HEK293T (cell line): ENCODE data around the gene FBXL17.

Experiments used
- CTCF ChIA-PET: fragments of 350-600 bp; formaldehyde crosslinking; extraction: SDS; loops from one replicate; lab custom pipeline; 2021; ENCODE audit warnings: antibody characterized with exemption, inconsistent platforms; lab: Yijun Ruan, JAX
- POLR2A ChIA-PET: fragments of 350-600 bp; formaldehyde crosslinking; extraction: SDS; loops from one replicate; lab custom pipeline; 2020; ENCODE audit warnings: antibody characterized with exemption, inconsistent platforms; lab: Yijun Ruan, JAX
- DNase-seq: peaks from one replicate; pipeline ENCODE4 v3.0.0; 2012; ENCODE audit warnings: mixed read lengths; ENCODE audit errors: extremely low spot score
- ARNT ChIP-seq: fragments of 450-650 bp; IDR thresholded peaks from 2 replicates; pipeline ENCODE4 v1.6.1; 2017; ENCODE audit warnings: mild to moderate bottlenecking
- BHLHE40 ChIP-seq: fragments of 450-650 bp; IDR thresholded peaks from 2 replicates; pipeline ENCODE4 v1.6.1; 2016; ENCODE audit warnings: mild to moderate bottlenecking, moderate library complexity, borderline replicate concordance
- CTBP1 ChIP-seq: fragments of 450-650 bp; IDR thresholded peaks from 2 replicates; pipeline ENCODE4 v1.6.1; 2016; ENCODE audit warnings: borderline replicate concordance
- ELF4 ChIP-seq: fragments of 450-650 bp; IDR thresholded peaks from 2 replicates; pipeline ENCODE4 v1.6.1; 2017; ENCODE audit warnings: antibody characterized with exemption
- FOXA1 ChIP-seq: fragments of 450-650 bp; IDR thresholded peaks from 2 replicates; pipeline ENCODE4 v1.6.1; 2016; ENCODE audit warnings: mild to moderate bottlenecking
- FOXK2 ChIP-seq: fragments of 450-650 bp; IDR thresholded peaks from 2 replicates; pipeline ENCODE4 v1.6.1; 2016; ENCODE audit warnings: mild to moderate bottlenecking
- FOXM1 ChIP-seq: fragments of 450-650 bp; IDR thresholded peaks from 2 replicates; pipeline ENCODE4 v1.6.1; 2017; ENCODE audit warnings: mild to moderate bottlenecking, borderline replicate concordance
- HDGF ChIP-seq: fragments of 450-650 bp; IDR thresholded peaks from 2 replicates; pipeline ENCODE4 v1.6.1; 2017; ENCODE audit warnings: antibody characterized with exemption, borderline replicate concordance
- L3MBTL2 ChIP-seq: fragments of 450-650 bp; conservative IDR thresholded peaks from 2 replicates; pipeline ENCODE4 v1.6.1; 2016; ENCODE audit warnings: mild to moderate bottlenecking
- LEF1 ChIP-seq: fragments of 450-650 bp; IDR thresholded peaks from 2 replicates; pipeline ENCODE4 v1.6.1; 2017; ENCODE audit warnings: mild to moderate bottlenecking, borderline replicate concordance
- NFRKB ChIP-seq: fragments of 450-650 bp; IDR thresholded peaks from 2 replicates; pipeline ENCODE4 v1.6.1; 2016; ENCODE audit warnings: mild to moderate bottlenecking, moderate library complexity
- SP1 ChIP-seq: fragments of 450-650 bp; IDR thresholded peaks from 2 replicates; pipeline ENCODE4 v1.6.1; 2017
- SUZ12 ChIP-seq: fragments of 450-650 bp; IDR thresholded peaks from 2 replicates; pipeline ENCODE4 v1.6.1; 2016; ENCODE audit warnings: mild to moderate bottlenecking
- TARDBP ChIP-seq: fragments of 450-650 bp; IDR thresholded peaks from 2 replicates; pipeline ENCODE4 v1.6.1; 2016
- ZNF384 ChIP-seq: fragments of 450-650 bp; IDR thresholded peaks from 2 replicates; pipeline ENCODE4 v1.6.1; 2016
- TF ChIP-seq, protein P1 (sequence below): fragments of 450-650 bp; IDR thresholded peaks from 2 replicates; pipeline ENCODE4 v1.6.1; 2016

The FBXL17 gene

GRCh38 chr5:108001222-108001621, 380.7 kb downstream of the FBXL17 start:
- TF ChIP-seq SP1 = no peak
- no peak for TF ChIP-seq SUZ12
- ChIA-PET POLR2A (no interaction called here), CTCF (no interaction called here)
- no peak for DNase-seq

DNA sequence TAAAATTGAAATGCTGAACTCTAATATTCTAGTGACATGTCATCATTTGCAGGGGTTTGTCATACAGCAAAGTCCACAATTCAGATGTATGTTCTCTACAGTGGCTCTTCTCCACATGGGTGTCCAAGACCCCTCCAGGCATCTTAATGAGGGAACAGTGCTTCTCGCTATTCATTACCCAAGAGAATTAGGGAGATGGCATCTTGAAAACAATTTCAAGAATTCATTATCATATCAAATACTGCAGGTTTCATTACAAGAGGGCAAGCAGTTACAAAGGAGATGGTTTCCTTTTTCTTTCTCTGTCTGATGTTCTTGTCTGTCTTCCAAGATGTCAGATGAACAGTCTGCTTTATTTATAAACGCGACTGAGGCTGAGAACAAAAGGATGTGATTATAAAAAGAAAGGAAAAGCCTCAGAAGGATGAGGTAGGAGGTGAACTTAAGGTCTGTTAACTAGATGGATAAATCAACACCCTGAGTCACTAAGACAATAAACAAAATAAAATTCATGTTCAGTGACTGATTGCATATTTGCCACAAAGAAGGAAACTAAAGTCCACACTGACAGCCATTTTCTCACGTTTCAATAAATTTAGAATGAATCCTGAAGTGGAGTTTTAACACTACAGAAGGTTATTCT, 384.4 kb downstream of the FBXL17 start:
- CTCF ChIA-PET = no interaction called here
- POLR2A ChIA-PET = no interaction called here
- TF ChIP-seq NFRKB = no peak
- no peak for TF ChIP-seq CTBP1
- no peak for TF ChIP-seq ARNT
- TF ChIP-seq SUZ12 = no peak
- no peak for TF ChIP-seq FOXK2
- TF ChIP-seq ZNF384 = no peak
- TF ChIP-seq FOXA1 = no peak
- TF ChIP-seq L3MBTL2 = no peak
- no peak for TF ChIP-seq TARDBP
- TF ChIP-seq ELF4 = no peak
- no peak for TF ChIP-seq FOXM1
- TF ChIP-seq, protein P1, sequence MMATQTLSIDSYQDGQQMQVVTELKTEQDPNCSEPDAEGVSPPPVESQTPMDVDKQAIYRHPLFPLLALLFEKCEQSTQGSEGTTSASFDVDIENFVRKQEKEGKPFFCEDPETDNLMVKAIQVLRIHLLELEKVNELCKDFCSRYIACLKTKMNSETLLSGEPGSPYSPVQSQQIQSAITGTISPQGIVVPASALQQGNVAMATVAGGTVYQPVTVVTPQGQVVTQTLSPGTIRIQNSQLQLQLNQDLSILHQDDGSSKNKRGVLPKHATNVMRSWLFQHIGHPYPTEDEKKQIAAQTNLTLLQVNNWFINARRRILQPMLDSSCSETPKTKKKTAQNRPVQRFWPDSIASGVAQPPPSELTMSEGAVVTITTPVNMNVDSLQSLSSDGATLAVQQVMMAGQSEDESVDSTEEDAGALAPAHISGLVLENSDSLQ = no peak
- TF ChIP-seq LEF1 = no peak
- TF ChIP-seq HDGF = no peak
- TF ChIP-seq SP1 = no peak
- TF ChIP-seq BHLHE40 = no peak
- no peak for DNase-seq

- ChIA-PET CTCF (no interaction called here), POLR2A (no interaction called here)
- DNase-seq = no peak
- TF ChIP-seq FOXM1 (no peak), BHLHE40 (no peak), FOXK2 (no peak), CTBP1 (no peak), HDGF (no peak)
Observed at GRCh38 chr5:107993341-107993740, 388.6 kb downstream of the FBXL17 start.

- TF ChIP-seq TARDBP (no peak), BHLHE40 (no peak), ARNT (no peak), FOXA1 (no peak), CTBP1 (no peak), SUZ12 (no peak), LEF1 (no peak), NFRKB (no peak)
- TF ChIP-seq, protein P1 = no peak
- CTCF ChIA-PET = no interaction called here
- DNase-seq = no peak
- POLR2A ChIA-PET = no interaction called here
Observed at GRCh38 chr5:107990881-107991810, 390.8 kb downstream of the FBXL17 start.

- ChIA-PET POLR2A (no interaction called here), CTCF (no interaction called here)
- DNase-seq = no peak
- TF ChIP-seq ZNF384 (no peak), FOXK2 (no peak), ARNT (no peak)
Observed at GRCh38 chr5:107985144-107985543, 396.8 kb downstream of the FBXL17 start.

DNA sequence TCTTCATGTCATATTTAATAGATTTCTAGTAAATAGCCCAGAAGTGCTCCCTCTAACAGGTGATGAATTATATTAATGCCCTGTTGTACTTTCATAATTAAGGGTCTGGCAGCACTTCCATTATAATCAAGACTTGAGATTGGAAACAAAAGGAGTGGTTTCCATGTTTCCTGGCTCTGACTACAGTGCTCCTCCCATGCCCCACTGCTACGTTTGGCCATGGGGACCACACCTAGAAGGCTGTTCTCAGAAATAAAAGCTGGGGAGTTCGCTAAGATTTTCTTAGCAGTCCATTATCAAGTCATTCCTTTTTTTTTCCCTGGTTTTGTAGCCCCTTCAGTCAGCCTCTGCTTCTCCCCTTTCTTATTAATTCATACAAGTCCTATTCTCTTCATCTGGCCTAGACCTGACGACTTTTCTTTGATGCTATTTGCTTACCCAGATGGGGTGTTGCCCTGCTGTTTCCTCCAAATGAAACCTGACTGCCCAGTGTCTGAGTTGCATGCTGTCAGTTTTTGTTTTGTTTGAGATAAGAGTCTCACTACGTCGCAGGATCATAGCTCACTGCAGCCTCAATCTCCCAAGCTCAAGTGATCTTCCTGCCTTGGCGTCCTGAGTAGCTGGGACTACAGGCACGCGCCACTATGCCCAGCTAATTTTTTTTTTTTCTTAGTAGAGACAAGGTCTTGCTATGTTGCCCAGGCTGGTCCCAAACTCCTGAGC, 399.0 kb downstream of the FBXL17 start:
- CTCF ChIA-PET = no interaction called here
- no peak for DNase-seq
- POLR2A ChIA-PET = no interaction called here

More for the DNA sequence above, 399.0 kb downstream of the FBXL17 start:
- TF ChIP-seq CTBP1 (no peak), BHLHE40 (no peak), ARNT (no peak), HDGF (no peak), LEF1 (no peak), FOXA1 (no peak), NFRKB (no peak), L3MBTL2 (no peak), TARDBP (no peak), FOXK2 (no peak), ZNF384 (no peak), ELF4 (no peak), SUZ12 (no peak), SP1 (no peak), FOXM1 (no peak)
- TF ChIP-seq, protein P1 = no peak
